Limb (tissue), 2 donors: ENCODE measurements around the gene HMCN2.

Source experiments
- DNase-seq, 2 donors: peaks; one replicate each; pipeline ENCODE4 v3.0.0-alpha.2; 2016; ENCODE audit errors: extremely low spot score in 2 of 2

HMCN2 gene

DNA sequence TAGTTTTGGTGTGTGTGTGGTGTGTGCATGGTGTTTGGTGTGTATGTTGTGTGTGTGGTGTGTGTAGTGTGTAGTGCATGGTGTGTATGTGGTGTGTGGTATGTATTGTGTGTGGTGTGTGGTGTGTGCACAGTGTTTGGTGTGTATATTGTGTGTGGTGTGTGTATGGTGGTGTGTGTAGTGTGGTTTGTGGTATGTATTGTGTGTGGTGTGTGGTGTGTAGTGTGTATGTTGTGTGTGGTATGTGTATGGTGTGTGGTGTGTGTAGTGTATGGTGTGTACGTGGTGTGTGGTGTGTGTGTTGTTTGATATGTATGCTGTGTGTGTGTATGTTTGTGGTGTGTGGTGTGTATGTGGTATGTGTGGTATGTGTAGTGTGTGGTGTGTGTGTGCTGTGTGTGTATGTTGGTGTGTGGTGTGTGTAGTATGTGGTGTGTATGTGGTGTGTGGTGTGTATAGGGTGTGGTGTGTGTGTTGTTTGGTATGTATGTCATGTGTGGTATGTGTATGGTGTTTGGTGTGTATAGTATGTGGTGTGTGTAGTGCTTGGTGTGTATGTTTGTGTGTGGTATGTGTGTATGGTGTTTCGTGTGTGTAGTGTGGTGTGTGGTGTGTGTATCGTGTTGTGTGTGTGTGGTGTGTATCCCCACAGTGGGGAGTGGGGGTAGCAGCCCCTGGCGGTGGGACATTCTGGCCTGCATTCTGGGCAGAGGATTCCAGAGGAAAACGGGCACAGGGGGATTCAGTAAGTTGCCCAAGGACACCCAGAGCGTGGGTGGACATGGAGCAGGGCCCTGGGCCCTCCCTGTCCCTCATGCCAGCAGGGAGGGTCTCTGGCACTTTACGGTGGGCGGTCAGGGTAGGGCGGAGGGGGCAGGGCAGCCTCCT is 79.7 kb downstream of the HMCN2 start:
- no peak for DNase-seq

DNA sequence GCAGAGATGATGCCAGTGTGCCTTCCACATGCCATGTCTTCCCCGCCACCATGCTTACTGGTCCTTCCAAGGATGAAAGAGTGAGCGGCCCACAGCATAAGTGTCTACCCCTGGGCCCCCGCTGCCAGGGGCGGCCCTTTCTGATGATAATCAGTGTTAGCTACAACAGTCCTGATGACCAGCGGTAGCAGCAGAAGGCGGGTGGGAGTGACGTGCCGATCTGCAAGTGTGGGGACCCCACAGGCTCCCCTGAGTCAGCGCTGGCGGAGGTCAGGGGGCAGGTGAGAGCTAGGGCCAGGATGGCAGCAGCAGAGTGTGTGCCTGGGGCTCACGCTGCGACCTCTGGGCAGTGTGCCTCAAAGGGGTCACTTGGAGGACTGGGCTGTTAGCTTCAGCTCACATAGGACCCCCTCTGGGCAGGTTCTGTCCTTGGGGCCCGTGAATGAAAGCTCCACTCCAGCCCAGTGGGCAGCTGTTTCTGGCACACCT is 80.4 kb downstream of the HMCN2 start:
- DNase-seq, result no peak

GRCh38 chr9:130346431-130346830 is 80.9 kb downstream of the HMCN2 start:
- DNase-seq, result no peak

DNA sequence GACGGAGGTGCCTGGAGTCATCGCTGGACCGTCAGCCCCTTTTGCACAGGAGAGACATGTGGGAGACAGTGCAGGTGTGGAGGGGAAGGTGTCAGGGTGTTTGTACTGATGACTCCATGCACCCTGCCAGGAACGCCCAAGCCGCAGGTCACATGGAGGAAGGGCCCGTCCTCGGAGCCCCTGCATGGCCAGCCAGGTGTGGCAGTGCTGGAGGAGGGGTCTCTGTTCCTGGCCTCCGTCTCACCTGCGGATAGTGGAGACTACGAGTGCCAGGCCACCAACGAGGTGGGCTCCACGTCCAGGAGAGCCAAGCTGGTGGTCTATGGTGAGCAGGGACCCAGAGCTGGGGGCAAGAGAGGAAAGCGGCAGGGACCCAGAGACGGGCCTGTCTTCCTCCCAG is 81.5 kb downstream of the HMCN2 start:
- no peak for DNase-seq

DNA sequence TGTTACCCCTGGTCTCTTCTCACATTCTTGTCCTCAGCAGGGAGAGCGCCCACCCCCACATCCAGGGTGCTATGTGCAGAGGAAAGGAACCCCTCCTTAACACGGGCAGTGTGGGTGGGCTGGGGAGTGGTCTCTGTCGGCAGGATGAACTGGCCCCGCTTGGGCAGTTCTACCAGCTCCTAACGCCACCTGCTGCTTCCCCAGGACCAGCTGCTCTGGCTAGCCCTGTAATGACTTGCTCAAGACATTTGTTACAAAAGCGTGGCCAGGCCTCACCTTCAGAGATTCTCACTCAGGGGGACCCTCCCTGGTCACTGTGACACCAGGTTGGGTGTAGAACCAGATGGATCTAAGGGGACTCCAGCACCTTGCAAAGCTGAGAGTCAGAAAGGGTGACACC is 82.4 kb downstream of the HMCN2 start:
- DNase-seq, result no peak

DNA sequence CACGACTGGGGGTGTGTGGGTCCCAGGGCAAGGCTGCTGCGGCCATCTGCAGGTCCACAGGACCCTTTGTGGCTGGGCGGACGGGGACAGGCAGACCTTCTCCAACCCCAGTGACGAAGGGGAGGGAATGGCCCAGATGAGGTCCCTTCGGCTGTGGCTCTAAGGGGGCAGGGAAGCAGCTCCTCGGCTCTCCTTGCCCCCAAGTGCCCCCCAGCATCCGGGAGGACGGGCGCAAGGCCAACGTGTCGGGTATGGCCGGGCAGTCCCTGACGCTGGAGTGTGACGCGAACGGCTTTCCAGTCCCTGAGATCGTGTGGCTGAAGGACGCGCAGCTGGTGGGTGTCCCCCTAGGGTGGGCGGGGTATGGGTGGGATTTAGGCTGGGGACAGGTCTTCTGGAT is 82.8 kb downstream of the HMCN2 start:
- DNase-seq, result no peak

GRCh38 chr9:130348881-130349280 is 83.3 kb downstream of the HMCN2 start:
- DNase-seq, result no peak

GRCh38 chr9:130349398-130349797 is 83.8 kb downstream of the HMCN2 start:
- no peak for DNase-seq

DNA sequence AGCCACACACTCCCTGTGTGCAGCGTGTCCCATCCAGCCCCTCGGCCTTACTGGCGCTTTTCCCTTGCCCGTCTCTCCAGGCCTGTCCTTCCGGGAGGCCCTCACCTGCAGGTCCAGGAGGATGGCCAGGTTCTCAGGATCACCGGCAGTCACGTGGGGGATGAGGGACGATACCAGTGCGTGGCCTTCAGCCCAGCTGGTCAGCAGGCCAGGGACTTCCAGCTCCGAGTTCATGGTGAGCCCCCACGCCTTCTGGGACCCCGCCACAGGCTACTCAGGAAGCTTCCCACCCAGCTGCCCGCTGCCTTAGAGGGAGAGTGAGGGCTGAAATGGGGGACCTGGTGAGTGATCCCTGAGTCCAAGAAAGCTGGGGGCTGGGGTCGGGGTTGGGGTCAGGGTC is 85.8 kb downstream of the HMCN2 start:
- DNase-seq, result no peak

DNA sequence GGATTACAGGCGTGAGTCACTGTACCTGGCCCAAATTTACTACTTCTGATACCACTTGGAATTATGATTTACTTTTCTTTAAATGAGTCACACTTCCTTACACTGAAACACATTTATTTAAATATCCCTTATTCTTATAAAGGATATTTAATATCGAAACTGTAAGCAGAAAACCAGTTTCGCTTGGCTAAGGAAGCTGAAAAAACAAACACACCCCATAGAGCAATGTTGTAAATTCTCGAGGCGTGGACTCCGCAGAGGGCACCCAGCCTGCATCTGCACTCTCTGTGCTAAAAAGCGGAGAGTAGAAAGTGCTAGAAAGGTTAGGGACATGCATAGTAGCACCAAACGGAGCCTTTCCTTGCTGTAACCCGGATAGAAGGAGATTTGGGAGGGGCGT is 86.5 kb downstream of the HMCN2 start:
- DNase-seq, result no peak

DNA sequence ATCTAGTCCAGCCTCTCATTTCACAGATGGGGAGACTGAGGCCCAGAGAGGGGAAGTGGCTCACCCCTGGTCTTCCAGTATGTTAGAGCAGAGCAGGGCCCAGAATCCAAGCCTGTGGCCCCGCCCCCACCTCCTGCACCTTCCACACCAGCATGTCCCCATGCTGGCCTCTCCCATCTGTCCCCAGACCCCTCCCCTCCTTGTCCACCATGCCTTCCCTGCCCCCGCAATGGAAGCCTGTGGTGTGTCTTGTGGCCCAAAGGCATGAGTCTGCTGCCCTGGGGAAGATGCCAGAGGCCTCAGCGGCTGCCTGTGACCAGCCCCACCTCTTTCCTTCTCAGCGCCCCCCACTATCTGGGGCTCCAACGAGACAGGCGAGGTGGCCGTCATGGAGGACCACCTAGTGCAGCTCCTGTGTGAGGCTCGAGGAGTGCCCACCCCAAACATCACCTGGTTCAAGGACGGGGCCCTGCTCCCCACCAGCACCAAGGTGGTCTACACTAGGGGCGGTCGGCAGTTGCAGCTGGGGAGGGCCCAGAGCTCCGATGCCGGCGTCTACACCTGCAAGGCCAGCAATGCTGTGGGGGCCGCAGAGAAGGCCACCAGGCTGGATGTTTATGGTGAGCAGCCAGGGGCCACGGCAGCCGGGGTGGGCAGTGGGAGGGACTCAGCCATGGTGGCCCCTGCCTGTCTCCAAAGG is 87.2 kb downstream of the HMCN2 start:
- no peak for DNase-seq

GRCh38 chr9:130354378-130354777 is 88.8 kb downstream of the HMCN2 start:
- no peak for DNase-seq

GRCh38 chr9:130354806-130355205 is 89.2 kb downstream of the HMCN2 start:
- DNase-seq, result no peak

DNA sequence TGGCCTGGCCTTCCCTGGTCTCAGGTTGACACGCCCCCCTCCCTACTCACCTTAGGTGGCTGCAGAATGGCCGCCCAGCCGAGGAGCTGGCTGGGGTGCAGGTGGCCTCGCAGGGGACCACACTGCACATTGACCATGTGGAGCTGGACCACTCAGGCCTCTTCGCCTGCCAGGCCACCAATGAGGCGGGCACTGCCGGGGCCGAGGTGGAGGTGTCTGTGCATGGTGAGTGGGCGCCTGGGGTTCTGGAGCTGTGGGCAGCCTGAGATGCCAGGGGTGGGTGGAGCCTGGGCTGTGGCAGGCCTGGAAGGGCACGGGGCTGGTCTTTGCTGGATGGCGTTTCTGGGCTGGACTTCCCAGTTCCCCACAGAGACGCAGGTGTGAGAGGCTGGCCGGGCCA is 90.5 kb downstream of the HMCN2 start:
- no peak for DNase-seq

- DNase-seq, result no peak
Measured at GRCh38 chr9:130356877-130357584, 91.5 kb downstream of the HMCN2 start.

DNA sequence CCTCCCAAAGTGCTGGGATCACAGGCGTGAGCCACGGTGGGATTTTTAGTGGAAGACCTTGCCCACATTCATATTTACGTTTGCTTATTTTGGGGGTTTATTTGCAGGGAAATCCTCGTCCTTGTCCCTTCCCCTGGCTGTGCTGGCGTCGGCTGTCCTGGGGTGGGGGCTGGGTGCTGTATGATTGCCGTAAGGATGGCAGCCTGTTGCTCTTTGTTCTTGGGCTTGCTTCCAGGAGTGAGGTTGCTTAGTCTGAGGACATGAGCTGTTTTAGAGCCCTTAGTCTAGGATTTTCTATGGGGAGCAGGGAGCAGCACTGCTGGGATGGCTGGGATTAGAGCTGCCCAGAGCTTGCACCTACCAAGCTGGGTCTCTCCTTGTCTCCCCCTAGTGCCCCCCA is 93.4 kb downstream of the HMCN2 start:
- no peak for DNase-seq

GRCh38 chr9:130359819-130360218 is 94.3 kb downstream of the HMCN2 start:
- no peak for DNase-seq

DNA sequence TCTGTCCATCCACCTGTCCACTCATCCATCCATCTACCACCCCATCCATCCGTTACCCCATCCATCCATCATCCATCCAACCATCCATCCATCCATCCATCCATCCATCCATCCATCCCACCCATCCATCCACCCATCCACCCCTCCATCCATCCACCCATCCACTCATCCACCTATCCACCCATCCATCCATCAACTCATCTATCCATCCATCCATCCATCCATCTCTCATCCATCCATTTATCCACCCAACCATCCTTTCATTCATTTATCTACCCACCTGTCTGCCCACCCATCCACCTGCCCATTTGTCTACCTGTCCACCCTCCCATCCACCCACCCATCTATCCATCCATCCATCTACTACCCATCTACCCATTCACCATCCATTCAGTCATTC is 95.1 kb downstream of the HMCN2 start:
- no peak for DNase-seq

DNA sequence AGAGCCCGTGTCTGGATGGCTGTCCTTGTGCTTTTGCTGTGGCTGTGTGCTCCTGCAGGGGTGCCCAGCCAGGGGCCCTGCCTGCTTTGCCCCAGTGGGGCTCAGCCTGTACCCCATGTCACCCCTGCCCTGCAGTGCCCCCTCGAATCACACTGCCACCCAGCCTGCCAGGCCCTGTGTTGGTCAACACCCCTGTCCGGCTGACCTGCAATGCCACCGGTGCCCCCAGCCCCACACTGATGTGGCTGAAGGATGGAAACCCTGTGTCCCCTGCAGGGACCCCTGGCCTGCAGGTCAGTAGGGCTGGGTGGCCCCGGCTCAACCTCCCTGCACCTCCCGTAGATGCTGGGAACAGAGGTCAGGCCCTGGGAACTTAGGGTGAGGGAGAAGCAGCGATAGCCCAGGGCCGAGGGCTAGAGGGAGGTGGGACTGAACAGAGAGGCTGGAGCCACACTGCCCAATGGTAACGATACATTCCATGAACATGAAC is 96.4 kb downstream of the HMCN2 start:
- DNase-seq, result no peak

- DNase-seq, result no peak
Measured at GRCh38 chr9:130362691-130363090, 97.1 kb downstream of the HMCN2 start.

DNA sequence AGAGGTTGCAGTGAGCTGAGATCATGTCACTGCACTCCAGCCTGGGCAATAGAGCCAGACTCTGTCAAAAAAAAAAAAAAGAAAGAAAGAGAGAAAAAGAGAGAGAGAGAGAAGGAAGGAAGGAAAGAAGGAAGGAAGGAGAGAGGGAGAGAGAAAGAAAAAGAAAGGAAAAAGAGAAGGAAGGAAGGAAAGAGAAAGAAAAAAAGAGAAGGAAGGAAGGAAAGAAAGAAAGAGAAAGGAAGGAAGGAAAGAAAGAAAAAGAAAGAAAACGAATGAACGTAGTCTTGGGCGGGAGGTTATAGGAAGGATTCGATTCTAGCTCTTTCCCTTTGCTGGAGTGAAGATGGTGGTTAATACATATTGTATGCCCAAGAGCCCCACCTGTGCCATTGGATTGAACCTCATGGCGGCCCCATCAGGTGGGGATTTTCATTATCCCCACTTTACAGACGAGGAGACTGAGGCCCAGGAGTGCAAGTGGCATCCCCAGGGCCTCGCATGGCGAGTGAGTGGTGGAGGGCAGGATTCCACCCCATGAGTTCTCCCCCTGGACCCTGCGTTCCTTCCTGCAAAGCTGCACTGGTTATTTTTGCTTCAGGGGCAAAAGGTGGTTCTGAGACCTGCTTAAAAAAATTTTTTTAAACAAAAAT is 98.3 kb downstream of the HMCN2 start:
- no peak for DNase-seq
